Measurements from ENCODE around the gene CBY2.
"Not testable (repeated sequence)": the region's sequence is repeated elsewhere in the genome, so short reads cannot be mapped to it uniquely, and the experiment has no call there.

CBY2 gene

GRCh38 chr13:45702088-45702487 is at the start of gene CBY2:
CBY2 (plus strand) TSS chr13:45702320; CDS start chr13:45702391, 71 bp downstream.
- no peak for DNase-seq

DNA sequence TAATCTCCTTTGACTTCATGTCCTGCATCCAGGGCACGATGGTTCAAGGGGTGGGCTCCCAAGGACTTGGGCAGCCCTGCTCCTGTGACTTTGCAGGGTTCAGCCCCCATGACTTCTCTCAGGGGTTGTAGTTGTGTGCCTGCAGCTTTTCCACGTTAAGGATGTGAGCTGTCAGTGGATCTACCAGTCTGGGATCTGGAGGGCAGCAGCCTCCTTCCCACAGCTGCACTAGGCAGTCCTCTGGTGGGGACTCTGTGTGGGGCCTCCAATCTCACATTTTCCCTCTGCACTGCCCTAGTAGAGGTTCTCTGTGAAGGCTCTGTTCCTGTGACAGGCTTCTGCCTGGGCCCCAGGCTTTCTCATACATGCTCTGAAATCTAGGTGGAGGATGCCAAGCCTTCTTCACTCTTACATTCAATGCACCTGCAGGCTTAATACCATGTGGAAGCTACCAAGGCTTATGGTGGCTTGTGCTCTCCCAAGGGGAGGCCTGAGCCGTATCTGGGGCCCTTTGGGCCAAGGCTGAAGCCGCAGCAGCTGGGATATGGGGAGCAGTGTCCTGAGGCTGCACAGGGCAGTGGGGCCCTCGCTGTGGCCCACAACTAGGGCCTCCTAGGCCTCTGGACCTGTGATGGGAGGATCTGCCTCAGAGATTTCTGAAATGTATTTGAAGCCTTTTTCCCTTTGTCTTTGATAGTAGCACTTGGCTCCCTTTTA is 47.3 kb upstream of the CBY2 start:
- DNase-seq, result no peak

GRCh38 chr13:45658586-45659235 is 43.4 kb upstream of the CBY2 start:
- DNase-seq, result no peak

- no peak for DNase-seq
Measured at GRCh38 chr13:45659536-45659935, 42.6 kb upstream of the CBY2 start.

DNA sequence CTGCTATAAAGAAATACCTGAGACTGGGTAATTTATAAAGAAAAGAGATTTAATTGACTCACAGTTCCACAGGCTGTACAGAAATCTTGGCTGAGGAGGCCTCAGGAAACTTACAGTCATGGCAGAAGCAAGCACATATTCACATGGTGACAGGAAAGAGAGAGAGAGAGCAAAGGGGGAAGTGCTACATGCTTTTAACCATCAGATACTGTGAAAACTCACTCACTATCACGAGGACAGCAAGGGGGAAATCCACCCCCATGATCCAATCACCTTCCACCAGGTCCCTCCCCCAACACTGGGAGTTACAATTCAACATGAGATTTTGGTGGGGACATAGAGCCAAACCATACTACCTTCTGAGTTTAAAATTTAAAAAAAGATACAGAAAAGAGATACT is 41.7 kb upstream of the CBY2 start:
- DNase-seq, result not testable (repeated sequence)

GRCh38 chr13:45662162-45662561 is 40.0 kb upstream of the CBY2 start:
- DNase-seq, result no peak

DNA sequence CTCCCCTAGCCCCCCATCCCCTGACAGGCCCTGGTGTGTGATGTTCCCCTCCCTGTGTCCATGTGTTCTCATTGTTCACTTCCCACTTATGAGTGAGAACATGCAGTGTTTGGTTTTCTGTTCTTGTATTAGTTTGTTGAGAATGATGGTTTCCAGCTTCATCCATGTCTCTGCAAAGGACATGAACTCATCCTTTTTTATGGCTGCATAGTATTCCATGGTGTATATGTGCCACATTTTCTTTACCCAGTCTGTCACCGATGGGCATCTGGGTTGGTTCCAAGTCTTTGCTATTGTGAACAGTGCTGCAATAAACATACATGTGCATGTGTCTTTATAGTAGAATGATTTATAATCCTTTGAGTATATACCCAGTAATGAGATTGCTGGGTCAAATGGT is 39.2 kb upstream of the CBY2 start:
- DNase-seq, result not testable (repeated sequence)

DNA sequence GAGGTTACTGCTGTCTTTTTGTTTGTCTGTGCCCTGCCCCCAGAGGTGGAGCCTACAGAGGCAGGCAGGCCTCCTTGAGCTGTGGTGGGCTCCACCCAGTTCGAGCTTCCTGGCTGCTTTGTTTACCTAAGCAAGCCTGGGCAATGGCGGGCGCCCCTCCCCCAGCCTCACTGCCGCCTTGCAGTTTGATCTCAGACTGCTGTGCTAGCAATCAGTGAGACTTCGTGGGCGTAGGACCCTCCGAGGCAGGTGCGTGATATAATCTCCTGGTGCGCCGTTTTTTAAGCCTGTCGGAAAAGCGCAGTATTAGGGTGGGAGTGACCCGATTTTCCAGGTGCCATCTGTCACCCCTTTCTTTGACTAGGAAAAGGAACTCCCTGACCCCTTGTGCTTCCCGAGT is 32.5 kb upstream of the CBY2 start:
- DNase-seq, result not testable (repeated sequence)

- DNase-seq, result no peak
Measured at GRCh38 chr13:45670189-45670885, 31.8 kb upstream of the CBY2 start.

GRCh38 chr13:45674908-45675307 is 27.2 kb upstream of the CBY2 start:
- peak; percentile 44 for DNase-seq

GRCh38 chr13:45678282-45678681 is 23.8 kb upstream of the CBY2 start:
- no peak for DNase-seq

DNA sequence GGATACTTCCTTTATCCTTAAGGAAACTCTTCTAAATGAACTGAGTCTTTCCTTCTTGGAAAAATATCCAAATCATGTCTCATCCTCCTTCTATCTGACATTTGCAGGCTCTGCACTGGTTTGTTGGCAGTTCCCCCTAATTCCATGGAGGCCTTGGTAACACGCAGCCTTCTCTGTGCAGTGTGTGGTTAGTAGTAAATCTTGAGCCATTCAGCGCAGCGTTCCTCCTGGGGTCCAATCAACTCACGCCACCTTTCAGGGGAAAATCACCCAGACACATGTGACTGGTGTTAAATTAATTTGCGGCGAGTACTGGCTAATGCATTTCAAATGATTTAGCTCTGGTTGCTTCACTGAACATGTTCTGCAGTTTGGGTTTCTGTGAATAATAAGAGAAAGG is 21.0 kb upstream of the CBY2 start:
- DNase-seq, result no peak

GRCh38 chr13:45682494-45683008 is 19.6 kb upstream of the CBY2 start:
- DNase-seq, result no peak

DNA sequence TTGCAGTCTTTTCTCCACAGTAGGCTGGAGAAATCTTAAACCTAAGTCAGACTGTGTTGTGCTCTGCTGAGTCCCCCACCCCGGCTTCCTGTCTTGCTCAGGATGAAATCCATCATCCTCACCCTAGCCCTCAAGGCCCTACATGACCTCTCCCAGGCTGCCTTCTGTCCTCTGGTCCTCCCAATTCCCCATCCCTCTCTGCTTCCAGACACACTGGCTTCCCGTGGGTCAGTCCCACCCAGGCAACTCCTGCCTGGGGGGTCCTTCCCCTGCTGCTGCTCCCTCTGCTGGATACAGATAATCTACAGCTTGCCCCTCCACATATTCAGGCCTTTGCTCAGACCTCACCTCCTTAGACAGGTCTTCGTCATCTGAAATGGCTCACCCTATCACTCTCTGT is 18.4 kb upstream of the CBY2 start:
- no peak for DNase-seq

- no peak for DNase-seq
Measured at GRCh38 chr13:45688577-45688976, 13.5 kb upstream of the CBY2 start.

GRCh38 chr13:45690636-45691035 is 11.5 kb upstream of the CBY2 start:
- DNase-seq, result no peak

DNA sequence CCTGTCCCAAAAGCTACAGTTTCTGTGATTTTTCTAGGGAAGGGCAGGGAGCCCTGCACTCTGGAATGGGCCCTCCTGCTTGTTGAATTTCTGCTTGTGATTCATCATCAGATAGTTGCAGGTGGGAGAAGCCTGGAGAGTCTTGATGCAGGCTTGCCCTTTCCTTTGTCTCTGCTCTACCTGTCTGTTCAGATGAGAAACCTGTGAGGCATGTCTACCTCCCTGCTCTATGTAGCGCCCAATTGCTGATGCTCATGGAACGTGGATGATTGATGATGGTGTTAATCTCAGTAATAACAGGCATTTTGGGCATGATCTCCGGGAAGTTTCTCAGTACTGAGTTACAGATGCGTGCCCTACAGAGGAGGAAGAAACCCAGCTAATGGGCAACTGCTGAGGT is 10.9 kb upstream of the CBY2 start:
- DNase-seq, result no peak

- no peak for DNase-seq
Measured at GRCh38 chr13:45691667-45692066, 10.5 kb upstream of the CBY2 start.

DNA sequence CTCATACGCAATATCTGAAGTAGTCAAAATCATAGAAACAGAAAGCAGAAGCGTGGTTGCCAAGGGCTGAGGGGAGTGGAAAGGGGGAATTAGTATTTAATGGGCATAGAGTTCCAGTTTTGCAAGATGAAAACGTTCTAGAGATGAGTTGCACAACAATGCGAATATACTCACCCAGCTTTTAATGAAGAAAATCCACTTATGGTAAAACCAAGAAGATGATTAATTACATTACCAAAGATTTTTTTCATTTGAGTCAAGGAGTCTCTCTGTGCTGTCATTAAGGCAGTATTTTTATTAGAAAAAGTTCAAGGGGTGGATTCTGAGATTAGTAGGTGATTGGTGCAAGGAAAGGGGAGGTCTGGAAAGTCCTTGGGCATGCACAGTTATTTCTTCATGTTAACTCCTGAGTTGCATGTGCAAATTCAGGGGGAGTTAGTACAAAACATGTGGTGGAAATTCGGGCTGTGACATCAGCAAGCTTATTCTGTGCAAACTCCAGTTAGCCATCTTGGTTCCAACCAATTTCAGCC is 6.9 kb upstream of the CBY2 start:
- no peak for DNase-seq

- DNase-seq, result no peak
Measured at GRCh38 chr13:45696610-45697226, 5.4 kb upstream of the CBY2 start.

- DNase-seq, result no peak
Measured at GRCh38 chr13:45700971-45701900, 884 bp upstream of the CBY2 start.

DNA sequence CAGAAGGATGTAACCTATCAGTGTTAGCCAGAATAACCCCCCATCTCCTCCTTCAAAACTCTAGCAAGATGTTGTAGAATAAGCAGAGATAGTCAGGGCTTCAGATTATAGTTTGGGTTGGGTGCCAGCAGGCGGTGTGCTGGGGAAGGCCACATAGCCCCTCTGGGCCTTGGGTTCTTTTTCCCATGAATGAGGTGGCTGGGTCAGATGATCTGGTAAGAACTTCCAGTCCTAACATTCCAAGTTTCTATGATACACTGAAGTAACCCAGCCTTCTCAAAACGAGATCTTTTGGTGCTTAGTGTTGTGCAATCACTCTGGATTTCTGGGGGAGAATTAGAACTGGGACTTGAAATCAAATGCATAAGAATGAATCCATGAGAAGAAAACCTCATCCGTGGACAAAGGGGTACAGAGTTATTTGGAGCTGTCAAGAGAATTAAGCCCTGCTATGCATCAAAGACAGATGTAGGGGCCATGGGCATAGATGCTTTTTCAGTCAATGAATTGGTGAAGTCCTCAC is 810 bp downstream of the CBY2 start:
- no peak for DNase-seq

Data from NCI-H2107 (cell line).